ENCODE results near the gene AHRR. TPM values are rescaled to one million over a fixed set of nuclear protein-coding genes. Genes with fewer than 3 reads are reported as not detected.

Gene AHRR
- polyA plus RNA-seq, 3 donors: 0.15 TPM; not detected in 1

GRCh38 chr5:320524-321229, 837 bp upstream of the AHRR start:
- DNase-seq: no peak
- Mint-ChIP-seq H3K4me3 (peak overlapping the region in 1 of 2 donors; percentile 84), H3K27ac (peak overlapping the region in 1 of 7 donors; percentile 6), H3K4me1 (peaks cover 5% of the 10 kb centered on the region), H3K36me3 (peaks cover 9 to 11% of the 10 kb centered on the region in 2 donors), H3K9me3 (peaks cover 0 to 10% (median 6%) of the 10 kb centered on the region in 7 donors), H3K27me3 (ENCODE audit: low read depth in 3 of 3) (peaks cover 53 to 65% (median 55%) of the 10 kb centered on the region in 3 donors)
- Histone ChIP-seq H3K4me3 (replicated peaks in 1 of 3; ENCODE audit: low read depth in 2 of 3, low read length in 3 of 3) (peak overlapping the region in 1 of 3 experiments; percentile 40), H2AFZ (ENCODE audit: insufficient read depth, low read depth, low read length, poor library complexity, severe bottlenecking) (no peak overlapping the region), H3K36me3 (replicated peaks in 1 of 2; ENCODE audit: control insufficient read depth in 1 of 2, insufficient read depth in 2 of 2, low read length in 2 of 2) (peaks cover 7 to 12% of the 10 kb centered on the region in 2 donors), H3K4me1 (ENCODE audit: control insufficient read depth in 1 of 2, insufficient read depth in 2 of 2, low read length in 2 of 2) (peaks cover 2 to 10% of the 10 kb centered on the region in 2 donors), H3K9ac (ENCODE audit: insufficient read depth, low read length, poor library complexity, severe bottlenecking) (no peak overlapping the region), H3K27ac (ENCODE audit: low read depth in 1 of 2, low read length in 2 of 2) (no peak overlapping the region), H3K9me3 (replicated peaks in 1 of 2; ENCODE audit: control insufficient read depth in 1 of 2, insufficient read depth in 1 of 2, low read length in 2 of 2) (peaks cover 0 to 5% of the 10 kb centered on the region in 2 donors), H3K79me2 (ENCODE audit: insufficient read depth, low read length) (no peaks in the 10 kb centered on the region), H3K4me2 (replicated peaks; ENCODE audit: extremely low read depth, low read length, poor library complexity, severe bottlenecking) (peak overlapping the region; percentile 49), H3K27me3 (ENCODE audit: control insufficient read depth in 2 of 2, insufficient read depth in 2 of 2, low read length in 2 of 2) (peaks cover 10 to 61% of the 10 kb centered on the region in 2 donors), H4K20me1 (ENCODE audit: insufficient read depth, low read length) (peaks cover 11% of the 10 kb centered on the region)
- WGBS (ENCODE audit: insufficient coverage): 3% methylated on average over 64 of the region's 65 CpGs
- intact Hi-C loops (cut with micrococcal nuclease): no loop called here
- TF ChIP-seq, protein P1, sequence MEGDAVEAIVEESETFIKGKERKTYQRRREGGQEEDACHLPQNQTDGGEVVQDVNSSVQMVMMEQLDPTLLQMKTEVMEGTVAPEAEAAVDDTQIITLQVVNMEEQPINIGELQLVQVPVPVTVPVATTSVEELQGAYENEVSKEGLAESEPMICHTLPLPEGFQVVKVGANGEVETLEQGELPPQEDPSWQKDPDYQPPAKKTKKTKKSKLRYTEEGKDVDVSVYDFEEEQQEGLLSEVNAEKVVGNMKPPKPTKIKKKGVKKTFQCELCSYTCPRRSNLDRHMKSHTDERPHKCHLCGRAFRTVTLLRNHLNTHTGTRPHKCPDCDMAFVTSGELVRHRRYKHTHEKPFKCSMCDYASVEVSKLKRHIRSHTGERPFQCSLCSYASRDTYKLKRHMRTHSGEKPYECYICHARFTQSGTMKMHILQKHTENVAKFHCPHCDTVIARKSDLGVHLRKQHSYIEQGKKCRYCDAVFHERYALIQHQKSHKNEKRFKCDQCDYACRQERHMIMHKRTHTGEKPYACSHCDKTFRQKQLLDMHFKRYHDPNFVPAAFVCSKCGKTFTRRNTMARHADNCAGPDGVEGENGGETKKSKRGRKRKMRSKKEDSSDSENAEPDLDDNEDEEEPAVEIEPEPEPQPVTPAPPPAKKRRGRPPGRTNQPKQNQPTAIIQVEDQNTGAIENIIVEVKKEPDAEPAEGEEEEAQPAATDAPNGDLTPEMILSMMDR (IDR thresholded peaks at IDR 0.05): no peak

DNA sequence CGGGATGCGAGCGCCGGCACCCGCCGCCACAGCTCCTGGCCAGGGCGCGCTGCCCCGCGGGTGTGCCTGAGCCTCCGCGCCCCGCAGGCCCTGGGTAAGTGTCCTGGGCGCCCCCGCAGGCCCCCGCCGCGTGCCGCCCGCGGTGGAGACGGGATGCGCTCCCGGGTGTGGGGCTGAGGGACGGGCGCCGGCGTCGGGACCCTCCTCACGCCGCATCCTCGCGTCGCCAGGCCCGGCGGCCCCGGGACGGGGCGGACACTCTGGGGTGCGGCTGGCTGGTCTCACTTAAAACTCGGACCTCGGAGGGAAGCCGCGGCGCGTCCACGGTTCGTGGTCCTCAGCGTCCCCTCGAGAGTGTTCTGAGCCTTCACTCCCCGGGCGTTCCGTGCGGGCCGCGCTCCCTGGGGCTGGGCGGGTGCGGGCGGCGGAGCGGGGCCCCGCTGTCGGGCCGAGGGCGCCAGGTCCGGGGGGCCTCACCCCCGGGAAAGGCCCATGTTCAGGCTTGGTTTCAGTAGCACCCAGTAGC, 275 bp downstream of the AHRR start:
- H3K4me1 Mint-ChIP-seq: peaks cover 5% of the 10 kb centered on the region
- DNase-seq: no peak
- Histone ChIP-seq H3K4me2 (replicated peaks; ENCODE audit: extremely low read depth, low read length, poor library complexity, severe bottlenecking) (peak overlapping the region; percentile 49), H3K27me3 (ENCODE audit: control insufficient read depth in 2 of 2, insufficient read depth in 2 of 2, low read length in 2 of 2) (peaks cover 10 to 61% of the 10 kb centered on the region in 2 donors), H3K9ac (ENCODE audit: insufficient read depth, low read length, poor library complexity, severe bottlenecking) (no peak overlapping the region), H3K36me3 (replicated peaks in 1 of 2; ENCODE audit: control insufficient read depth in 1 of 2, insufficient read depth in 2 of 2, low read length in 2 of 2) (peaks cover under 1 to 1% of the 10 kb centered on the region in 2 donors), H4K20me1 (ENCODE audit: insufficient read depth, low read length) (peaks cover 3% of the 10 kb centered on the region), H3K4me1 (ENCODE audit: control insufficient read depth in 1 of 2, insufficient read depth in 2 of 2, low read length in 2 of 2) (peaks cover 2 to 10% of the 10 kb centered on the region in 2 donors), H2AFZ (ENCODE audit: insufficient read depth, low read depth, low read length, poor library complexity, severe bottlenecking) (no peak overlapping the region), H3K9me3 (replicated peaks in 1 of 2; ENCODE audit: control insufficient read depth in 1 of 2, insufficient read depth in 1 of 2, low read length in 2 of 2) (peaks cover 0 to 5% of the 10 kb centered on the region in 2 donors), H3K79me2 (ENCODE audit: insufficient read depth, low read length) (no peaks in the 10 kb centered on the region), H3K4me3 (replicated peaks in 1 of 3; ENCODE audit: low read depth in 2 of 3, low read length in 3 of 3) (peak overlapping the region in 1 of 3 experiments; percentile 40), H3K27ac (ENCODE audit: low read depth in 1 of 2, low read length in 2 of 2) (no peak overlapping the region)
- peak overlapping the region in 1 of 2 donors; percentile 82 for H3K4me3 Mint-ChIP-seq
- peaks cover under 1 to 1% of the 10 kb centered on the region in 2 donors for H3K36me3 Mint-ChIP-seq
- peaks cover 53 to 68% (median 62%) of the 10 kb centered on the region in 3 donors for H3K27me3 Mint-ChIP-seq (ENCODE audit: low read depth in 3 of 3)
- TF ChIP-seq, protein P1 (IDR thresholded peaks at IDR 0.05): peak; percentile 25
- intact Hi-C loops (cut with micrococcal nuclease): no loop called here
- peaks cover 0 to 10% (median 6%) of the 10 kb centered on the region in 7 donors for H3K9me3 Mint-ChIP-seq
- WGBS (ENCODE audit: insufficient coverage): under 1% methylated on average over 67 of the region's 67 CpGs
- no peak overlapping the region for H3K27ac Mint-ChIP-seq
